ENCODE measurements around the gene MAJIN. TPM values are rescaled to one million over a fixed set of nuclear protein-coding genes. Genes with fewer than 3 reads are reported as not detected.

MAJIN gene
- total and polyA plus RNA-seq, 9 of the 15 experiments (the other 6 are each of a cell fraction or from before 2014, with no cell fraction given), result 0.17 to 0.83 (median 0.24) TPM; not detected in 2

DNA sequence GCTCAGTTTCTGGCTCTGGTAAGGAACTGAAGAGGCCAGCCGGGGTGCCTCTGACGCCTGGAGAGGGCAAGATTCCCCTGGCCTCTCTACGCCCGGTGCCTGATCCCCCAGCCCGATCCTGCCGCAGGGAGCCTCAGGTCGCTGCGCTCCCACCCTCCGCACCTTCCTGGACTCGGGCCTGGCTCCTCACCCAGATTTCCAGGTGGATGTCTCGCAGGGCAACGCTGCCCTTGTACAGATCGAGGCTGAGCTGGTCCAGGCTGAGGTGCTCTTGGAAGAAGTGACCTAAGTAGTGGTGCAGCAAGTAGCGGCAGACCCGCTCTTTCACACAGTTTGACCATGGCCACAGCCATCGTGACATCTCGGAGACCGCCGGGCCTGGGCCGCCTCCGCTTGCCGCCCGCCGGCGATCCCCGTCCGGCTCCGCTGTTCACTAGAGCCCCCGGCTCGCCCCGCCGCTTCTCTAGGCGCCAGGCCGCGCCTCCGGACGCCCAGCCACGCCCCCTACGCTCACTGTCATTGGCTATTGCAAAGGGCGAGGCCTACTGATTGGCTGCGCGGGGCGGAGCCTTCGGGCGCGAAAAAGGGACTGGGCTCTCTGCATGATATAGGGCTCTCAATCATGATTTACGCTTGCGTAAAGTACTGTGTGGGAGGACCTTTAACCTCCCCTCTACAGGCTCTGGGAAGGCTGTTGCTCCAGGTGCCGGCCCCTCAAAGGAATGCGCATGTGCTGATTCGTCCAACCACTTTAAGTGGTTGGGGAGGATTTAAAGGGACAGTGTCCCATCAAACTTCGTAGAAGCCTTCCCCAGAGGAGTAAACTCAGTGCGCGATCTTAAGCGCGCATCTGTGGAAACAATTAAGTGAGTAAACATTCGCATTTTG, 54.9 kb downstream of the MAJIN start, which contains the start of gene ATG2A (continued):
- TF ChIP-seq JUND (IDR thresholded peaks at IDR 0.05; ENCODE audit: borderline replicate concordance, low read depth, low read length) (peak; percentile 55; the same call in 1 of the 2 replicates), JUND (tag; IDR thresholded peaks at IDR 0.05; ENCODE audit: borderline replicate concordance, low read depth, low read length) (0 out of 3 replicates have a peak, but pooled peaks have one; percentile 1), SIN3B (IDR thresholded peaks at IDR 0.05; ENCODE audit: low read depth) (peak; percentile 71), ZBTB8A (IDR thresholded peaks at IDR 0.05; ENCODE audit: partially characterized antibody) (no peak), GMEB1 (CRISPR knock-in tag; IDR thresholded peaks at IDR 0.05) (peak; percentile 36; the same call in 1 of the 2 replicates), ATF7 (IDR thresholded peaks at IDR 0.05) (peak; percentile 86), ESRRA (IDR thresholded peaks at IDR 0.05; ENCODE audit: borderline replicate concordance, low read depth) (peak; percentile 42; the same call in 1 of the 2 replicates), SAP30 (IDR thresholded peaks at IDR 0.05; ENCODE audit: borderline replicate concordance, insufficient read depth, low read depth, low read length, poor library complexity, severe bottlenecking) (peak; percentile 44), KLF16 (IDR thresholded peaks at IDR 0.05) (no peak), ZNF165 (CRISPR knock-in tag; IDR thresholded peaks at IDR 0.05; ENCODE audit: borderline replicate concordance) (no peak), MEIS2 (IDR thresholded peaks at IDR 0.05; ENCODE audit: partially characterized antibody) (peak; percentile 91), NR2C2 (CRISPR knock-in tag; IDR thresholded peaks at IDR 0.05) (peak; percentile 67; the same call in 1 of the 2 replicates), NR2C2 (tag; IDR thresholded peaks at IDR 0.05) (peak; percentile 97), YY1 (IDR thresholded peaks at IDR 0.05; ENCODE audit: borderline replicate concordance in 1 of 3, control insufficient read depth in 1 of 3, extremely low read depth in 1 of 3, insufficient read depth in 3 of 3, insufficient read length in 1 of 3, insufficient replicate concordance in 2 of 3, low read depth in 1 of 3, low read length in 2 of 3) (peak in 2 of 3 experiments; percentile 67 to 71), MTA3 (IDR thresholded peaks at IDR 0.05; ENCODE audit: borderline replicate concordance) (peak; percentile 65; the same call in 1 of the 2 replicates)
- TF ChIP-seq, protein P1, sequence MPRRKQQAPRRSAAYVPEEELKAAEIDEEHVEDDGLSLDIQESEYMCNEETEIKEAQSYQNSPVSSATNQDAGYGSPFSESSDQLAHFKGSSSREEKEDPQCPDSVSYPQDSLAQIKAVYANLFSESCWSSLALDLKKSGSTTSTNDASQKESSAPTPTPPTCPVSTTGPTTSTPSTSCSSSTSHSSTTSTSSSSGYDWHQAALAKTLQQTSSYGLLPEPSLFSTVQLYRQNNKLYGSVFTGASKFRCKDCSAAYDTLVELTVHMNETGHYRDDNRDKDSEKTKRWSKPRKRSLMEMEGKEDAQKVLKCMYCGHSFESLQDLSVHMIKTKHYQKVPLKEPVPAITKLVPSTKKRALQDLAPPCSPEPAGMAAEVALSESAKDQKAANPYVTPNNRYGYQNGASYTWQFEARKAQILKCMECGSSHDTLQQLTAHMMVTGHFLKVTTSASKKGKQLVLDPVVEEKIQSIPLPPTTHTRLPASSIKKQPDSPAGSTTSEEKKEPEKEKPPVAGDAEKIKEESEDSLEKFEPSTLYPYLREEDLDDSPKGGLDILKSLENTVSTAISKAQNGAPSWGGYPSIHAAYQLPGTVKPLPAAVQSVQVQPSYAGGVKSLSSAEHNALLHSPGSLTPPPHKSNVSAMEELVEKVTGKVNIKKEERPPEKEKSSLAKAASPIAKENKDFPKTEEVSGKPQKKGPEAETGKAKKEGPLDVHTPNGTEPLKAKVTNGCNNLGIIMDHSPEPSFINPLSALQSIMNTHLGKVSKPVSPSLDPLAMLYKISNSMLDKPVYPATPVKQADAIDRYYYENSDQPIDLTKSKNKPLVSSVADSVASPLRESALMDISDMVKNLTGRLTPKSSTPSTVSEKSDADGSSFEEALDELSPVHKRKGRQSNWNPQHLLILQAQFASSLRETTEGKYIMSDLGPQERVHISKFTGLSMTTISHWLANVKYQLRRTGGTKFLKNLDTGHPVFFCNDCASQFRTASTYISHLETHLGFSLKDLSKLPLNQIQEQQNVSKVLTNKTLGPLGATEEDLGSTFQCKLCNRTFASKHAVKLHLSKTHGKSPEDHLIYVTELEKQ (CRISPR knock-in tag; IDR thresholded peaks at IDR 0.05), result no peak
- TF ChIP-seq, protein P2, sequence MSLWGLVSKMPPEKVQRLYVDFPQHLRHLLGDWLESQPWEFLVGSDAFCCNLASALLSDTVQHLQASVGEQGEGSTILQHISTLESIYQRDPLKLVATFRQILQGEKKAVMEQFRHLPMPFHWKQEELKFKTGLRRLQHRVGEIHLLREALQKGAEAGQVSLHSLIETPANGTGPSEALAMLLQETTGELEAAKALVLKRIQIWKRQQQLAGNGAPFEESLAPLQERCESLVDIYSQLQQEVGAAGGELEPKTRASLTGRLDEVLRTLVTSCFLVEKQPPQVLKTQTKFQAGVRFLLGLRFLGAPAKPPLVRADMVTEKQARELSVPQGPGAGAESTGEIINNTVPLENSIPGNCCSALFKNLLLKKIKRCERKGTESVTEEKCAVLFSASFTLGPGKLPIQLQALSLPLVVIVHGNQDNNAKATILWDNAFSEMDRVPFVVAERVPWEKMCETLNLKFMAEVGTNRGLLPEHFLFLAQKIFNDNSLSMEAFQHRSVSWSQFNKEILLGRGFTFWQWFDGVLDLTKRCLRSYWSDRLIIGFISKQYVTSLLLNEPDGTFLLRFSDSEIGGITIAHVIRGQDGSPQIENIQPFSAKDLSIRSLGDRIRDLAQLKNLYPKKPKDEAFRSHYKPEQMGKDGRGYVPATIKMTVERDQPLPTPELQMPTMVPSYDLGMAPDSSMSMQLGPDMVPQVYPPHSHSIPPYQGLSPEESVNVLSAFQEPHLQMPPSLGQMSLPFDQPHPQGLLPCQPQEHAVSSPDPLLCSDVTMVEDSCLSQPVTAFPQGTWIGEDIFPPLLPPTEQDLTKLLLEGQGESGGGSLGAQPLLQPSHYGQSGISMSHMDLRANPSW (CRISPR knock-in tag; IDR thresholded peaks at IDR 0.05), result peak; percentile 5; the same call in 1 of the 2 replicates

Data from K562 (cell line).